Neural progenitor cell (in vitro differentiated cells): ENCODE data around the gene PGBD4. TPM values are rescaled to one million over a fixed set of nuclear protein-coding genes. Genes with fewer than 3 reads are reported as not detected.

Experiments used
- DNase-seq: peaks from one replicate; pipeline ENCODE4 v3.0.0-alpha.2; 2016; ENCODE audit warnings: low spot score
- H2AFZ ChIP-seq: fragments of 200-600 bp; sonication (generic); replicated peaks from 2 replicates; pipeline ENCODE4 v1.6.1; 2016; ENCODE audit warnings: antibody characterized with exemption
- H3F3A ChIP-seq: fragments of 200-600 bp; sonication (generic); 2 replicates; pipeline ENCODE4 v1.6.1; 2016; ENCODE audit warnings: antibody characterized with exemption, low read depth
- H3K27ac ChIP-seq: fragments of 200-600 bp; sonication (generic); 2 replicates; pipeline ENCODE4 v1.5.1; 2016; ENCODE audit warnings: mild to moderate bottlenecking
- H3K27me3 ChIP-seq: fragments of 200-600 bp; sonication (generic); 2 replicates; pipeline ENCODE4 v1.6.1; 2016; ENCODE audit warnings: mild to moderate bottlenecking, moderate library complexity
- H3K36me3 ChIP-seq: fragments of 200-600 bp; sonication (generic); 2 replicates; pipeline ENCODE4 v1.5.1; 2016
- H3K4me1 ChIP-seq: fragments of 200-600 bp; sonication (generic); 2 replicates; pipeline ENCODE4 v1.6.1; 2016; ENCODE audit warnings: mixed run types
- H3K4me2 ChIP-seq: fragments of 200-600 bp; sonication (generic); 2 replicates; pipeline ENCODE4 v1.6.1; 2016
- H3K4me3 ChIP-seq: fragments of 200-600 bp; sonication (generic); 2 replicates; pipeline ENCODE4 v1.5.1; 2016
- H3K79me2 ChIP-seq: fragments of 200-600 bp; sonication (generic); 2 replicates; pipeline ENCODE4 v1.6.1; 2016; ENCODE audit warnings: low read depth
- H3K9ac ChIP-seq: fragments of 200-600 bp; sonication (generic); 2 replicates; pipeline ENCODE4 v1.6.1; 2016
- H3K9me3 ChIP-seq: fragments of 200-600 bp; sonication (generic); 2 replicates; pipeline ENCODE4 v1.5.1; 2016; ENCODE audit warnings: low read depth
- H4K20me1 ChIP-seq: fragments of 200-600 bp; sonication (generic); 2 replicates; pipeline ENCODE4 v1.6.1; 2016; ENCODE audit warnings: low read depth
- H3K27ac Mint-ChIP-seq: 3 replicates; pipeline ENCODE4 v1.8.0; 2021; ENCODE audit warnings: mixed read lengths
- H3K27me3 Mint-ChIP-seq: 2 replicates; pipeline ENCODE4 v1.8.0; 2022; ENCODE audit warnings: low read depth, mild to moderate bottlenecking, inconsistent platforms, moderate library complexity, mixed read lengths; ENCODE audit not compliant: insufficient read depth
- H3K36me3 Mint-ChIP-seq: 3 replicates; pipeline ENCODE4 v1.8.0; 2021; ENCODE audit warnings: mixed read lengths
- H3K4me1 Mint-ChIP-seq: 3 replicates; pipeline ENCODE4 v1.8.0; 2021; ENCODE audit warnings: mixed read lengths
- H3K4me3 Mint-ChIP-seq: 3 replicates; pipeline ENCODE4 v1.8.0; 2021; ENCODE audit warnings: mild to moderate bottlenecking, moderate library complexity, mixed read lengths
- H3K9me3 Mint-ChIP-seq: 3 replicates; pipeline ENCODE4 v1.8.0; 2020; ENCODE audit warnings: mixed read lengths
- EZH2 ChIP-seq: fragments of 200-600 bp; sonication (generic); IDR thresholded peaks from 2 replicates; pipeline ENCODE4 v1.6.1; 2017; ENCODE audit warnings: antibody characterized with exemption, mild to moderate bottlenecking, moderate library complexity
- EZH2phosphoT487 ChIP-seq: fragments of 200-600 bp; sonication (generic); IDR thresholded peaks from 2 replicates; pipeline ENCODE4 v1.6.1; 2017; ENCODE audit warnings: antibody characterized with exemption
- total RNA-seq: library from RNA; depleted of rRNA; stranded (reverse); fragments of >200 nt; gene quantifications from 2 replicates; pipeline ENCODE4 v1.2.3, GENCODE V29; 2015; ENCODE audit warnings: low replicate concordance
- TF ChIP-seq, protein P1 (sequence below): fragments of 200-600 bp; sonication (generic); IDR thresholded peaks from 2 replicates; pipeline ENCODE4 v1.5.1; 2017; ENCODE audit warnings: antibody characterized with exemption, mild to moderate bottlenecking

The PGBD4 gene
- total RNA-seq, 1 donor from 2014 or later = 1.7 TPM

DNA sequence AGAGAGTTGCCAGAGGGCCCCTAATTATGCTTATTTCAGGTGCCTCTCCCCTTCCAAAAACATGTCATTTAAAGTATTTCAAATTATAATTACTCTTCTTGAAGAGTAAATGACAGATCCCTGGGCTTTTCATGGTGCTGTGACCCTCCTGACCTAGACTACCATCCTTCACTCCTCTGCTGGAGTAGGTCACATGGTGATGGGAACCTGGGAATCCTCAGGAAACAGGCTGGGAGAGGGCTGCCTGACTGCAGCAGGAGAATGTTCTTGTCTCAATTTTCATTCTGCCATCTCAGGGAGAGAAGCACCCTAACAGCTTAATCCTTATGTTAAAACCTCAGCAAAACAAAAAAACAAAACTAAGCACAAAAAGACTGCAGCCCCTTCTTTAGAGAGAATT is 24.6 kb downstream of the PGBD4 start:
- no peak overlapping the region for H3K27ac Mint-ChIP-seq
- no peak overlapping the region for H3K9ac ChIP-seq
- DNase-seq = peak; percentile 7

DNA sequence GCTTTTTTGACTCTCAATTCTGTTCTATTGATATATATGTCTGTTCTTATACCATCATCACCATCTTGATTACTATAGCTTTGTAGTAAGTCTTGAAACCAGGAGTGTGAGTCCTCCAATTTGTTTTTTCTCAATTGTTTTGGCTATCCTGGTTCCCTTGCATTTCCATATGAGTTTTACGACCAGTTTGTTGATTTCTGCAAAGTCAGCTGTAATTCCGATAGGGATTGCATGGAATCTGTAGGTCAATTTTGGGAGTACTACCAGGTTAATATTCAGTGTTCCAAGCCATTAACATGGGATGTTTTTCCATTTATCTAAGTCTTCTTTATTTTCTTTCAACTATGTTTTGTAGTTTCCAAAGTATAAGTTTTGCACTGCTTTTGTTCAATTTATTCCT is 27.0 kb downstream of the PGBD4 start:
- Mint-ChIP-seq H3K4me3 (no peak overlapping the region), H3K27me3 (peaks cover 2% of the 10 kb centered on the region), H3K36me3 (no peaks in the 10 kb centered on the region), H3K27ac (no peak overlapping the region), H3K9me3 (no peaks in the 10 kb centered on the region), H3K4me1 (no peaks in the 10 kb centered on the region)
- Histone ChIP-seq H3K4me1 (no peaks in the 10 kb centered on the region), H3K9me3 (no peaks in the 10 kb centered on the region), H3K4me2 (no peak overlapping the region), H3F3A (no peaks in the 10 kb centered on the region), H3K79me2 (no peaks in the 10 kb centered on the region), H4K20me1 (no peaks in the 10 kb centered on the region), H2AFZ (no peak overlapping the region), H3K4me3 (no peak overlapping the region), H3K9ac (no peak overlapping the region), H3K27ac (no peak overlapping the region), H3K27me3 (no peaks in the 10 kb centered on the region), H3K36me3 (no peaks in the 10 kb centered on the region)
- TF ChIP-seq, protein P1, sequence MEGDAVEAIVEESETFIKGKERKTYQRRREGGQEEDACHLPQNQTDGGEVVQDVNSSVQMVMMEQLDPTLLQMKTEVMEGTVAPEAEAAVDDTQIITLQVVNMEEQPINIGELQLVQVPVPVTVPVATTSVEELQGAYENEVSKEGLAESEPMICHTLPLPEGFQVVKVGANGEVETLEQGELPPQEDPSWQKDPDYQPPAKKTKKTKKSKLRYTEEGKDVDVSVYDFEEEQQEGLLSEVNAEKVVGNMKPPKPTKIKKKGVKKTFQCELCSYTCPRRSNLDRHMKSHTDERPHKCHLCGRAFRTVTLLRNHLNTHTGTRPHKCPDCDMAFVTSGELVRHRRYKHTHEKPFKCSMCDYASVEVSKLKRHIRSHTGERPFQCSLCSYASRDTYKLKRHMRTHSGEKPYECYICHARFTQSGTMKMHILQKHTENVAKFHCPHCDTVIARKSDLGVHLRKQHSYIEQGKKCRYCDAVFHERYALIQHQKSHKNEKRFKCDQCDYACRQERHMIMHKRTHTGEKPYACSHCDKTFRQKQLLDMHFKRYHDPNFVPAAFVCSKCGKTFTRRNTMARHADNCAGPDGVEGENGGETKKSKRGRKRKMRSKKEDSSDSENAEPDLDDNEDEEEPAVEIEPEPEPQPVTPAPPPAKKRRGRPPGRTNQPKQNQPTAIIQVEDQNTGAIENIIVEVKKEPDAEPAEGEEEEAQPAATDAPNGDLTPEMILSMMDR = no peak
- TF ChIP-seq EZH2phosphoT487 = no peak
- no peak for TF ChIP-seq EZH2
- no peak for DNase-seq

More for the DNA sequence above, 24.6 kb downstream of the PGBD4 start:
- no peak overlapping the region for H3K4me3 ChIP-seq
- no peaks in the 10 kb centered on the region for H3K9me3 ChIP-seq
- H2AFZ ChIP-seq = no peak overlapping the region
- H3K4me2 ChIP-seq = no peak overlapping the region
- H3K27ac ChIP-seq = no peak overlapping the region
- no peaks in the 10 kb centered on the region for H3K79me2 ChIP-seq
- Mint-ChIP-seq H3K4me1 (no peaks in the 10 kb centered on the region), H3K4me3 (no peak overlapping the region), H3K36me3 (no peaks in the 10 kb centered on the region), H3K27me3 (peaks cover 2% of the 10 kb centered on the region), H3K9me3 (no peaks in the 10 kb centered on the region)
- TF ChIP-seq, protein P1 = no peak
- TF ChIP-seq EZH2phosphoT487 (no peak), EZH2 (no peak)
- H3K4me1 ChIP-seq = no peaks in the 10 kb centered on the region
- H4K20me1 ChIP-seq = no peaks in the 10 kb centered on the region
- no peaks in the 10 kb centered on the region for H3F3A ChIP-seq
- H3K36me3 ChIP-seq = no peaks in the 10 kb centered on the region
- no peaks in the 10 kb centered on the region for H3K27me3 ChIP-seq

DNA sequence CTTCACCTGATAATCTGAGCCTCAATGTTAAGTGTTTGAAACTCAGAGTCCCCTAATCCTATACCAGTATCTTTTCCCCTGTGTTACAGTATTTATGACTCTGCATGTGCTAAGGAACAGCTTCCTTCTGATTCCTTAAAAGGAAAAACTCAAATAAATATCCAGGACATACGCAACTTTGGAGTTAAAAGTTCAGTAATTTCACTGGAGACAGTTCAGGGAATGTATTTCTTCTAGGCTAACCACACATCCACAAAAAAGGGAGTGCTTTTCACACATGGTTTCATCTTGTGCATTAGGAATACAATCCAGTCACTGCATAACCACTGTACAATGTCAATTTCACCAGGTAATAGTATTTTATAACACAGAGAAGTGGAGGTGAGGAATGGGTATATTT is 31.0 kb downstream of the PGBD4 start:
- Histone ChIP-seq H3K4me2 (no peak overlapping the region), H3K79me2 (no peaks in the 10 kb centered on the region), H3K4me1 (no peaks in the 10 kb centered on the region), H3K27me3 (no peaks in the 10 kb centered on the region), H3K9me3 (no peaks in the 10 kb centered on the region), H3F3A (no peaks in the 10 kb centered on the region), H3K9ac (no peak overlapping the region), H3K36me3 (no peaks in the 10 kb centered on the region), H3K27ac (no peak overlapping the region), H4K20me1 (no peaks in the 10 kb centered on the region), H3K4me3 (no peak overlapping the region), H2AFZ (no peak overlapping the region)
- Mint-ChIP-seq H3K27ac (no peak overlapping the region), H3K4me3 (no peak overlapping the region), H3K4me1 (no peaks in the 10 kb centered on the region), H3K27me3 (no peaks in the 10 kb centered on the region), H3K36me3 (no peaks in the 10 kb centered on the region), H3K9me3 (no peaks in the 10 kb centered on the region)
- no peak for DNase-seq
- TF ChIP-seq EZH2 (no peak), EZH2phosphoT487 (no peak)
- TF ChIP-seq, protein P1 = no peak

DNA sequence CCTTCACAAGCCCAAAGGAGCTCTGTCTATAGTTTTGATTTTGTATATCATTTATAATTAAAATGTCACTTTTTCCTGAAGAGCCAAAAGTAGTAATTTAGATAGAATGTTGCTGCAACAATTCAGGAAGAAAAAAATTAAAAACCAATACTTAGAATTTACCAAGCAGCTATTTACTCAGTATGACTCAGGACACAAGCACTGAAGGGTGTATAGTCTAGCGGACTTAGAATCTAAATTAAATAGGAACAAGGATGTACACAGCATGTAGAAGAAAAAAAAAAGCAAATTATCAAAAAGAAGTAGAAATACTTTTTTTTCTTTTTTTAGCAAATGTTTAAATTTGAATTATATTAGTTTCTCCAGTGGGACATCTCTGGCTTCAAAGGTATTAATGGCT is 31.6 kb downstream of the PGBD4 start:
- peaks cover 3% of the 10 kb centered on the region for H3K36me3 Mint-ChIP-seq
- H3K9ac ChIP-seq = no peak overlapping the region
- no peaks in the 10 kb centered on the region for H3K79me2 ChIP-seq
- no peaks in the 10 kb centered on the region for H3K9me3 ChIP-seq
- H3K9me3 Mint-ChIP-seq = no peaks in the 10 kb centered on the region
- no peak overlapping the region for H3K4me2 ChIP-seq
- H3K4me3 Mint-ChIP-seq = no peak overlapping the region
- no peak for TF ChIP-seq EZH2
- TF ChIP-seq, protein P1 = no peak
- TF ChIP-seq EZH2phosphoT487 = no peak
- H3K4me1 ChIP-seq = no peaks in the 10 kb centered on the region
- no peaks in the 10 kb centered on the region for H3K36me3 ChIP-seq
- H4K20me1 ChIP-seq = no peaks in the 10 kb centered on the region
- H3K27me3 Mint-ChIP-seq = no peaks in the 10 kb centered on the region
- H3K27ac Mint-ChIP-seq = no peak overlapping the region
- H3K27me3 ChIP-seq = no peaks in the 10 kb centered on the region
- H2AFZ ChIP-seq = no peak overlapping the region
- H3F3A ChIP-seq = no peaks in the 10 kb centered on the region
- H3K27ac ChIP-seq = no peak overlapping the region
- no peak overlapping the region for H3K4me3 ChIP-seq
- DNase-seq = no peak
- no peaks in the 10 kb centered on the region for H3K4me1 Mint-ChIP-seq
